Hepatocyte (in vitro differentiated cells): ENCODE data around the gene JAKMIP1.

Experiments used
- EZH2 ChIP-seq: fragments of 200-600 bp; sonication (generic); IDR thresholded peaks from 2 replicates; pipeline ENCODE4 v1.6.1; 2016; ENCODE audit warnings: antibody characterized with exemption, mild to moderate bottlenecking, borderline replicate concordance
- EZH2phosphoT487 ChIP-seq: fragments of 200-600 bp; sonication (generic); IDR thresholded peaks from one replicate; pipeline ENCODE4 v1.6.1; 2018; ENCODE audit warnings: antibody characterized with exemption, mild to moderate bottlenecking, low read depth, moderate library complexity; ENCODE audit not compliant: unreplicated experiment, severe bottlenecking
- TF ChIP-seq, protein P1 (sequence below): fragments of 200-600 bp; sonication (generic); IDR thresholded peaks from 2 replicates; pipeline ENCODE4 v1.5.1; 2016; ENCODE audit warnings: antibody characterized with exemption, mild to moderate bottlenecking; ENCODE audit not compliant: poor library complexity

DNA sequence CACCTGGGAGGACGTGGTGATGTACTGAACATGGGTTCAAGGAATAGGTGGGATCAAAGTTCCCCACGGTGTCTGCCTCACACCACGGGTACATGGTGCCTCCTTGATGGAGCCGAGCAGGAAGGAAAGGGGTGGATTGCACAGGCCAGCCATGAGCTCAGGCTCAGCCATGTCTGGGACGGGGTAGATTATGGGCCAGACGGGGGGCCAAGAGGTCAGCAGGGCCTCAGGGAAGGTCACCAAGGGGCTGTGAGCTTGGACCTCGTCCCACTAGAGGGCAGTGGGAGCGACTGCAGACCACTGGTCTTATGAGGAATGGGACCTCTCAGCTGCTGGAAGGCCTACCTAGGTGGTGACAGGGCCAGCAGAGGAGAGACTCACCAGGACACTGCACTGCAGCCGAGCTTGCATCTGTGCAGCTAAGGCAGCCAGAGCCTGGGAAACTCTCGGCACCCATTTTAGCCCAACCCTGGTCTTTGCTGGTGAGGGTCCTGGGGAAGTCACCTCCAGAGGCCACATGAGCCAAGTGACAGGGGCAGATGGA is 38.4 kb downstream of the JAKMIP1 start:
- TF ChIP-seq, protein P1, sequence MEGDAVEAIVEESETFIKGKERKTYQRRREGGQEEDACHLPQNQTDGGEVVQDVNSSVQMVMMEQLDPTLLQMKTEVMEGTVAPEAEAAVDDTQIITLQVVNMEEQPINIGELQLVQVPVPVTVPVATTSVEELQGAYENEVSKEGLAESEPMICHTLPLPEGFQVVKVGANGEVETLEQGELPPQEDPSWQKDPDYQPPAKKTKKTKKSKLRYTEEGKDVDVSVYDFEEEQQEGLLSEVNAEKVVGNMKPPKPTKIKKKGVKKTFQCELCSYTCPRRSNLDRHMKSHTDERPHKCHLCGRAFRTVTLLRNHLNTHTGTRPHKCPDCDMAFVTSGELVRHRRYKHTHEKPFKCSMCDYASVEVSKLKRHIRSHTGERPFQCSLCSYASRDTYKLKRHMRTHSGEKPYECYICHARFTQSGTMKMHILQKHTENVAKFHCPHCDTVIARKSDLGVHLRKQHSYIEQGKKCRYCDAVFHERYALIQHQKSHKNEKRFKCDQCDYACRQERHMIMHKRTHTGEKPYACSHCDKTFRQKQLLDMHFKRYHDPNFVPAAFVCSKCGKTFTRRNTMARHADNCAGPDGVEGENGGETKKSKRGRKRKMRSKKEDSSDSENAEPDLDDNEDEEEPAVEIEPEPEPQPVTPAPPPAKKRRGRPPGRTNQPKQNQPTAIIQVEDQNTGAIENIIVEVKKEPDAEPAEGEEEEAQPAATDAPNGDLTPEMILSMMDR = no peak
- no peak for TF ChIP-seq EZH2
- no peak for TF ChIP-seq EZH2phosphoT487
